Karpas-422 (cell line): ENCODE results near the gene S100A13. TPM values are rescaled to one million over a fixed set of nuclear protein-coding genes. Genes with fewer than 3 reads are reported as not detected.
A peak's percentile ranks its signal among the peaks of the same experiment; 100 is the strongest.
"Not testable (repeated sequence)": the region's sequence is repeated elsewhere in the genome, so short reads cannot be mapped to it uniquely, and the experiment has no call there.

Experiments used
- DNase-seq: peaks from one replicate; pipeline ENCODE4 v3.0.0-alpha.2; 2015
- H2AFZ ChIP-seq: fragments of 200-600 bp; sonication (generic); 2 replicates; pipeline ENCODE4 v1.6.1; 2014; ENCODE audit warnings: antibody characterized with exemption, low read length, mixed read lengths
- H3K27ac ChIP-seq: fragments of 200-600 bp; sonication (generic); 2 replicates; pipeline ENCODE4 v1.5.1; 2014; ENCODE audit warnings: mild to moderate bottlenecking, low read length, moderate library complexity
- H3K27me3 ChIP-seq: fragments of 200-600 bp; sonication (generic); 2 replicates; pipeline ENCODE4 v1.6.1; 2014; ENCODE audit warnings: low read length, mixed read lengths
- H3K36me3 ChIP-seq: fragments of 200-600 bp; sonication (generic); 2 replicates; pipeline ENCODE4 v1.6.1; 2014; ENCODE audit warnings: low read length, mixed read lengths; ENCODE audit not compliant: insufficient read depth
- H3K4me1 ChIP-seq: fragments of 200-600 bp; sonication (generic); 2 replicates; pipeline ENCODE4 v1.6.1; 2014; ENCODE audit warnings: mild to moderate bottlenecking, low read length, mixed read lengths
- H3K4me2 ChIP-seq: fragments of 200-600 bp; sonication (generic); 2 replicates; pipeline ENCODE4 v1.6.1; 2014; ENCODE audit warnings: low read length, low read depth, mild to moderate bottlenecking; ENCODE audit not compliant: poor library complexity, severe bottlenecking
- H3K4me3 ChIP-seq: fragments of 200-600 bp; sonication (generic); 2 replicates; pipeline ENCODE4 v1.5.1; 2014; ENCODE audit warnings: mild to moderate bottlenecking, antibody characterized with exemption, low read length, mixed read lengths
- H3K79me2 ChIP-seq: fragments of 200-600 bp; sonication (generic); 2 replicates; pipeline ENCODE4 v1.6.1; 2014; ENCODE audit warnings: mild to moderate bottlenecking, low read length, mixed read lengths
- H3K9ac ChIP-seq: fragments of 200-600 bp; sonication (generic); 2 replicates; pipeline ENCODE4 v1.6.0; 2014; ENCODE audit warnings: low read length
- H3K9me2 ChIP-seq: fragments of 200-600 bp; sonication (generic), shearing (Covaris generic); replicated peaks from 2 replicates; pipeline ENCODE4 v1.6.0; 2014; ENCODE audit warnings: mild to moderate bottlenecking, low read length, moderate library complexity; ENCODE audit not compliant: insufficient read depth
- H3K9me3 ChIP-seq: fragments of 300-700, 200-600 bp; sonication (generic); 2 replicates; pipeline ENCODE4 v1.6.1; 2014; ENCODE audit warnings: low read length, mixed read lengths
- H4K20me1 ChIP-seq: fragments of 200-600 bp; sonication (generic); 2 replicates; pipeline ENCODE4 v1.6.1; 2014; ENCODE audit warnings: mild to moderate bottlenecking, antibody characterized with exemption, low read length, low read depth; ENCODE audit not compliant: insufficient read depth
- total RNA-seq: library from RNA; depleted of rRNA; stranded (reverse); fragments of >200 nt; shearing (Covaris generic); gene quantifications from 2 replicates; pipeline ENCODE4 v1.2.3, GENCODE V29; 2014; ENCODE audit warnings: low replicate concordance

S100A13 gene
- total RNA-seq, 1 experiment from 2014 or later: 21.5 TPM

GRCh38 chr1:153643100-153643499 lies 15.8 kb upstream of the S100A13 start:
- Histone ChIP-seq H3K4me1 (no peaks in the 10 kb centered on the region), H2AFZ (no peak overlapping the region), H3K4me2 (no peak overlapping the region), H3K9me3 (no peaks in the 10 kb centered on the region), H3K9me2 (no peaks in the 10 kb centered on the region), H3K79me2 (peaks cover 3% of the 10 kb centered on the region; the same call in 1 of the 2 replicates), H3K9ac (no peak overlapping the region), H3K4me3 (no peak overlapping the region), H3K27ac (no peak overlapping the region), H3K27me3 (no peaks in the 10 kb centered on the region), H3K36me3 (peaks cover 69% of the 10 kb centered on the region), H4K20me1 (0 out of 2 replicates have a peak, but pooled peaks cover 9% of the 10 kb centered on the region)
- no peak for DNase-seq

- Histone ChIP-seq H3K4me1 (no peaks in the 10 kb centered on the region), H3K79me2 (peaks cover 9% of the 10 kb centered on the region; the same call in 1 of the 2 replicates), H3K9ac (no peak overlapping the region), H3K4me3 (no peak overlapping the region), H3K36me3 (peaks cover 78% of the 10 kb centered on the region), H3K9me3 (no peaks in the 10 kb centered on the region), H3K27me3 (no peaks in the 10 kb centered on the region), H3K4me2 (no peak overlapping the region), H4K20me1 (0 out of 2 replicates have a peak, but pooled peaks cover 9% of the 10 kb centered on the region), H3K9me2 (no peaks in the 10 kb centered on the region), H3K27ac (no peak overlapping the region), H2AFZ (no peak overlapping the region)
- DNase-seq: no peak
Observed at GRCh38 chr1:153642161-153642560, 14.9 kb upstream of the S100A13 start.

- no peak for DNase-seq
- Histone ChIP-seq H3K9ac (no peak overlapping the region), H3K36me3 (peaks cover 90% of the 10 kb centered on the region), H3K79me2 (peaks cover 20% of the 10 kb centered on the region), H3K9me2 (no peaks in the 10 kb centered on the region), H3K4me2 (no peak overlapping the region), H3K4me3 (no peak overlapping the region), H3K27ac (no peak overlapping the region), H3K9me3 (no peaks in the 10 kb centered on the region), H4K20me1 (peaks cover 10% of the 10 kb centered on the region; the same call in 1 of the 2 replicates), H3K4me1 (peaks cover 3% of the 10 kb centered on the region; the same call in 1 of the 2 replicates), H3K27me3 (no peaks in the 10 kb centered on the region), H2AFZ (no peak overlapping the region)
Observed at GRCh38 chr1:153640861-153641260, 13.6 kb upstream of the S100A13 start.

GRCh38 chr1:153640213-153640612 lies 12.9 kb upstream of the S100A13 start:
- H3K4me3 ChIP-seq, H3K27me3 ChIP-seq, H3K9me3 ChIP-seq, H3K27ac ChIP-seq, H3K9ac ChIP-seq, DNase-seq, H3K4me1 ChIP-seq, H3K4me2 ChIP-seq, H3K9me2 ChIP-seq, H2AFZ ChIP-seq: not testable (repeated sequence)
- Histone ChIP-seq H4K20me1 (peaks cover 12% of the 10 kb centered on the region; the same call in 1 of the 2 replicates), H3K36me3 (peaks cover 86% of the 10 kb centered on the region), H3K79me2 (peaks cover 27% of the 10 kb centered on the region)

GRCh38 chr1:153639280-153639679 lies 12.0 kb upstream of the S100A13 start:
- Histone ChIP-seq H3K79me2 (peaks cover 36% of the 10 kb centered on the region), H3K9me2 (no peaks in the 10 kb centered on the region), H3K4me3 (no peak overlapping the region), H3K4me1 (peaks cover 14% of the 10 kb centered on the region), H3K27ac (no peak overlapping the region), H3K9me3 (no peaks in the 10 kb centered on the region), H3K27me3 (no peaks in the 10 kb centered on the region), H4K20me1 (peaks cover 12% of the 10 kb centered on the region; the same call in 1 of the 2 replicates), H3K36me3 (peaks cover 77% of the 10 kb centered on the region), H3K9ac (no peak overlapping the region), H2AFZ (no peak overlapping the region), H3K4me2 (no peak overlapping the region)
- DNase-seq: no peak

- peaks cover 14% of the 10 kb centered on the region for H3K4me1 ChIP-seq
- peaks cover 12% of the 10 kb centered on the region; the same call in 1 of the 2 replicates for H4K20me1 ChIP-seq
- H3K9me2 ChIP-seq: no peaks in the 10 kb centered on the region
- no peak overlapping the region for H3K4me3 ChIP-seq
- no peak overlapping the region for H3K4me2 ChIP-seq
- H3K79me2 ChIP-seq: peaks cover 37% of the 10 kb centered on the region
- H3K27ac ChIP-seq: no peak overlapping the region
- H3K27me3 ChIP-seq: no peaks in the 10 kb centered on the region
- no peak overlapping the region for H2AFZ ChIP-seq
- H3K9ac ChIP-seq: no peak overlapping the region
- H3K36me3 ChIP-seq: peaks cover 66% of the 10 kb centered on the region
- H3K9me3 ChIP-seq: no peaks in the 10 kb centered on the region
- no peak for DNase-seq
Observed at GRCh38 chr1:153638261-153638660, 11.0 kb upstream of the S100A13 start.

GRCh38 chr1:153636312-153636711 lies 9.0 kb upstream of the S100A13 start:
- H3K27ac ChIP-seq: no peak overlapping the region
- no peak overlapping the region for H3K9ac ChIP-seq
- peaks cover 37% of the 10 kb centered on the region for H3K79me2 ChIP-seq
- H3K4me3 ChIP-seq: no peak overlapping the region
- H4K20me1 ChIP-seq: peaks cover 3% of the 10 kb centered on the region; the same call in 1 of the 2 replicates
- no peak overlapping the region for H2AFZ ChIP-seq
- H3K4me1 ChIP-seq: peaks cover 14% of the 10 kb centered on the region
- no peak overlapping the region for H3K4me2 ChIP-seq
- no peak for DNase-seq
- H3K27me3 ChIP-seq: no peaks in the 10 kb centered on the region
- H3K9me3 ChIP-seq: no peaks in the 10 kb centered on the region
- H3K36me3 ChIP-seq: peaks cover 49% of the 10 kb centered on the region
- no peaks in the 10 kb centered on the region for H3K9me2 ChIP-seq

GRCh38 chr1:153635872-153636271 lies 8.6 kb upstream of the S100A13 start:
- Histone ChIP-seq H3K9me3 (no peaks in the 10 kb centered on the region), H3K79me2 (peaks cover 37% of the 10 kb centered on the region), H4K20me1 (peaks cover 3% of the 10 kb centered on the region; the same call in 1 of the 2 replicates), H3K27ac (no peak overlapping the region), H3K36me3 (peaks cover 45% of the 10 kb centered on the region), H3K4me2 (peak overlapping the region; percentile 74), H3K9me2 (no peaks in the 10 kb centered on the region), H3K27me3 (no peaks in the 10 kb centered on the region), H3K4me3 (peak overlapping the region; percentile 93; the same call in 1 of the 2 replicates), H3K4me1 (peaks cover 14% of the 10 kb centered on the region), H3K9ac (no peak overlapping the region), H2AFZ (no peak overlapping the region)
- DNase-seq: no peak
